ENCODE data around the gene GPX3. TPM values are rescaled to one million over a fixed set of nuclear protein-coding genes. Genes with fewer than 3 reads are reported as not detected.
A peak's percentile ranks its signal among the peaks of the same experiment; 100 is the strongest.

The GPX3 gene
- total RNA-seq, 1 donor from 2014 or later, result 5.3 TPM

GRCh38 chr5:151042453-151043093 is 22.2 kb downstream of the GPX3 start:
- H3K4me3 Mint-ChIP-seq (ENCODE audit: unreplicated experiment), result no peak overlapping the region
- H3K27me3 Mint-ChIP-seq (ENCODE audit: low read depth), result no peaks in the 10 kb centered on the region

DNA sequence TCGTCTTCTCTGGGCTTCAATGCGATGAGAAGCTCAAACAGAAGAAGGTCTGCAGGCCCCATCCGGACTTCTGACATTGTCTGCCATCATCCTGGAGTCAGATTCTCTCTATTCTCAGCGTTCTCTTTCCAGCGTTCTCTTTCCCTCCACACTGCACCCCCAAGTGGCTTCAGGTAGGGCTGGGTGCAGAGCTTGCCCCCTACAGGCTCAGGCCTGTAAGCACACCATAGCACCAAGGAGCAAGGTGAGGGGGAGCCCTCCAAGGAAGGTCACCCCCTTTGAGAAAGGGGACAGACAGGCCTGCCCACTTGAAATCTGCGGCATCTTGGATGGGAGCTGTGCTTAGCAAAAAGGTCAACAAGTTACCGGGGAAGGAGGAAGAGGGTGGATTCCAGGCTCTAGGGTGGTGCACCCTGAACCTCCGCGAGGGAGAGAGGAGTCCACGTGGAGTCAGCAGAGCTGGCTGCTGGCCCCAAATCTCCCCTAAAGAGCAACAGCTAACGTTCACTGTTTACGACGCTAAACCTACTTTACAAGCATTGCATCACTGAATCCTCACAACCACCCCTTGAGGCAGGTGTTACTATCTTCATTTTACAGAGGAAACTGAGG is 27.5 kb downstream of the GPX3 start:
- DNase-seq (ENCODE audit: low spot score), result no peak
- Mint-ChIP-seq H3K36me3 (ENCODE audit: low read depth) (peaks cover 21% of the 10 kb centered on the region), H3K9me3 (ENCODE audit: low read depth) (no peaks in the 10 kb centered on the region), H3K4me3 (ENCODE audit: unreplicated experiment) (no peak overlapping the region), H3K4me1 (ENCODE audit: low read depth) (peaks cover 8% of the 10 kb centered on the region), H3K27me3 (ENCODE audit: low read depth) (no peaks in the 10 kb centered on the region), H3K27ac (ENCODE audit: unreplicated experiment) (no peak overlapping the region)
- TF ChIP-seq CTCF (IDR thresholded peaks at IDR 0.05), result peak; percentile 77

More at GRCh38 chr5:151042453-151043093, 22.2 kb downstream of the GPX3 start:
- peaks cover 25% of the 10 kb centered on the region for H3K4me1 Mint-ChIP-seq (ENCODE audit: low read depth)
- no peak overlapping the region for H3K27ac Mint-ChIP-seq (ENCODE audit: unreplicated experiment)
- peaks cover 31% of the 10 kb centered on the region for H3K36me3 Mint-ChIP-seq (ENCODE audit: low read depth)
- no peak for TF ChIP-seq CTCF (IDR thresholded peaks at IDR 0.05)
- H3K9me3 Mint-ChIP-seq (ENCODE audit: low read depth), result no peaks in the 10 kb centered on the region
- no peak for DNase-seq (ENCODE audit: low spot score)

GRCh38 chr5:151048526-151048925 is 28.1 kb downstream of the GPX3 start:
- H3K27me3 Mint-ChIP-seq (ENCODE audit: low read depth), result no peaks in the 10 kb centered on the region
- H3K4me1 Mint-ChIP-seq (ENCODE audit: low read depth), result peaks cover 8% of the 10 kb centered on the region
- peaks cover 18% of the 10 kb centered on the region for H3K36me3 Mint-ChIP-seq (ENCODE audit: low read depth)
- H3K27ac Mint-ChIP-seq (ENCODE audit: unreplicated experiment), result no peak overlapping the region
- no peak overlapping the region for H3K4me3 Mint-ChIP-seq (ENCODE audit: unreplicated experiment)
- peak; percentile 44 for TF ChIP-seq CTCF (IDR thresholded peaks at IDR 0.05)
- DNase-seq (ENCODE audit: low spot score), result no peak
- H3K9me3 Mint-ChIP-seq (ENCODE audit: low read depth), result no peaks in the 10 kb centered on the region

- peak; percentile 93 for TF ChIP-seq CTCF (IDR thresholded peaks at IDR 0.05)
- Mint-ChIP-seq H3K36me3 (ENCODE audit: low read depth) (peaks cover 13% of the 10 kb centered on the region), H3K27ac (ENCODE audit: unreplicated experiment) (peak overlapping the region; percentile 36)
These were observed 30.9 kb downstream of the GPX3 start for GRCh38 chr5:151051066-151051930.

GRCh38 chr5:151051931-151052608 is 31.7 kb downstream of the GPX3 start:
- no peaks in the 10 kb centered on the region for H3K27me3 Mint-ChIP-seq (ENCODE audit: low read depth)
- peak; percentile 56 for TF ChIP-seq CTCF (IDR thresholded peaks at IDR 0.05)
- no peak for DNase-seq (ENCODE audit: low spot score)
- H3K36me3 Mint-ChIP-seq (ENCODE audit: low read depth), result peaks cover 17% of the 10 kb centered on the region
- H3K4me3 Mint-ChIP-seq (ENCODE audit: unreplicated experiment), result no peak overlapping the region
- peak overlapping the region; percentile 45 for H3K27ac Mint-ChIP-seq (ENCODE audit: unreplicated experiment)
- H3K4me1 Mint-ChIP-seq (ENCODE audit: low read depth), result peaks cover 8% of the 10 kb centered on the region
- H3K9me3 Mint-ChIP-seq (ENCODE audit: low read depth), result no peaks in the 10 kb centered on the region

More at GRCh38 chr5:151051066-151051930, 30.9 kb downstream of the GPX3 start:
- Mint-ChIP-seq H3K27me3 (ENCODE audit: low read depth) (no peaks in the 10 kb centered on the region), H3K4me1 (ENCODE audit: low read depth) (peaks cover 8% of the 10 kb centered on the region), H3K9me3 (ENCODE audit: low read depth) (no peaks in the 10 kb centered on the region), H3K4me3 (ENCODE audit: unreplicated experiment) (no peak overlapping the region)
- no peak for DNase-seq (ENCODE audit: low spot score)
